HG03103 (cell line): ENCODE data around the gene CRYZ.
"Not testable (repeated sequence)": the region's sequence is repeated elsewhere in the genome, so short reads cannot be mapped to it uniquely, and the experiment has no call there.

Source experiments
- ATAC-seq: cut with Tn5 transposase; IDR thresholded peaks from one replicate; pipeline ENCODE4 v1.9.1; 2021; ENCODE audit warnings: low read depth; ENCODE audit not compliant: unreplicated experiment

The CRYZ gene

GRCh38 chr1:74732960-74733603, at the start of gene CRYZ, which contains the start of gene TYW3:
Gene CRYZ, minus strand, starts transcription at chr1:74733050. Its CDS starts 8,229 bp downstream, at chr1:74724821.
Gene TYW3, plus strand, starts transcription at chr1:74733152. Its CDS starts 93 bp downstream, at chr1:74733245.
- peak; percentile 74 for ATAC-seq

GRCh38 chr1:74780594-74780993, 47.7 kb upstream of the CRYZ start:
- no peak for ATAC-seq

- ATAC-seq = no peak
Observed at GRCh38 chr1:74779750-74780149, 46.9 kb upstream of the CRYZ start.

- ATAC-seq = no peak
Observed at GRCh38 chr1:74777525-74777924, 44.7 kb upstream of the CRYZ start.

GRCh38 chr1:74775735-74776134, 42.9 kb upstream of the CRYZ start:
- no peak for ATAC-seq

- ATAC-seq = no peak
Observed at GRCh38 chr1:74773582-74773981, 40.7 kb upstream of the CRYZ start.

GRCh38 chr1:74772945-74773344, 40.1 kb upstream of the CRYZ start:
- no peak for ATAC-seq

- peak; percentile 72 for ATAC-seq
Observed at GRCh38 chr1:74771913-74772515, 39.2 kb upstream of the CRYZ start.

GRCh38 chr1:74767490-74767889, 34.6 kb upstream of the CRYZ start:
- peak; percentile 46 for ATAC-seq

- ATAC-seq = no peak
Observed at GRCh38 chr1:74766579-74766978, 33.7 kb upstream of the CRYZ start.

- ATAC-seq = no peak
Observed at GRCh38 chr1:74763807-74764206, 31.0 kb upstream of the CRYZ start.

GRCh38 chr1:74756650-74757049, 23.8 kb upstream of the CRYZ start:
- not testable (repeated sequence) for ATAC-seq

- ATAC-seq = no peak
Observed at GRCh38 chr1:74755475-74755874, 22.6 kb upstream of the CRYZ start.

- ATAC-seq = no peak
Observed at GRCh38 chr1:74753104-74753503, 20.3 kb upstream of the CRYZ start.

- ATAC-seq = no peak
Observed at GRCh38 chr1:74748960-74749359, 16.1 kb upstream of the CRYZ start.

GRCh38 chr1:74745247-74745646, 12.4 kb upstream of the CRYZ start:
- not testable (repeated sequence) for ATAC-seq

GRCh38 chr1:74740307-74740980, 7.6 kb upstream of the CRYZ start:
- not testable (repeated sequence) for ATAC-seq

GRCh38 chr1:74737333-74737732, 4.5 kb upstream of the CRYZ start:
- ATAC-seq = no peak

GRCh38 chr1:74733604-74734484, 994 bp upstream of the CRYZ start:
- ATAC-seq = peak; percentile 45

- peak; percentile 8 for ATAC-seq
Observed at GRCh38 chr1:74732071-74732946, 541 bp downstream of the CRYZ start.
